Activated CD4-positive, alpha-beta T cell treated with anti-CD3 and anti-CD28 coated beads, Interleukin-2, amount 50 U/mL, for 1 hour (primary cell): ENCODE measurements around the gene ACSF3.

Experiments
- DNase-seq: peaks from one replicate; pipeline ENCODE4 v3.0.0-alpha.2; 2020

Gene ACSF3

GRCh38 chr16:89132194-89133005 is 38.7 kb downstream of the ACSF3 start:
- DNase-seq, result no peak

- DNase-seq, result no peak
Measured at GRCh38 chr16:89133457-89134127, 39.9 kb downstream of the ACSF3 start.

GRCh38 chr16:89134269-89134668 is 40.6 kb downstream of the ACSF3 start:
- DNase-seq, result no peak

GRCh38 chr16:89135166-89135565 is 41.5 kb downstream of the ACSF3 start:
- DNase-seq, result no peak

- no peak for DNase-seq
Measured at GRCh38 chr16:89135971-89136765, 42.5 kb downstream of the ACSF3 start.

- no peak for DNase-seq
Measured at GRCh38 chr16:89136931-89137330, 43.3 kb downstream of the ACSF3 start.

- no peak for DNase-seq
Measured at GRCh38 chr16:89137666-89138512, 44.2 kb downstream of the ACSF3 start.

- no peak for DNase-seq
Measured at GRCh38 chr16:89138513-89138795, 44.8 kb downstream of the ACSF3 start.

GRCh38 chr16:89138843-89139520 is 45.3 kb downstream of the ACSF3 start:
- DNase-seq, result no peak

- DNase-seq, result no peak
Measured at GRCh38 chr16:89139907-89140361, 46.3 kb downstream of the ACSF3 start.

GRCh38 chr16:89140401-89140800 is 46.7 kb downstream of the ACSF3 start:
- no peak for DNase-seq

GRCh38 chr16:89140981-89141883 is 47.6 kb downstream of the ACSF3 start:
- no peak for DNase-seq

GRCh38 chr16:89141884-89142267 is 48.2 kb downstream of the ACSF3 start:
- no peak for DNase-seq

- DNase-seq, result no peak
Measured at GRCh38 chr16:89142474-89143195, 49.0 kb downstream of the ACSF3 start.

- no peak for DNase-seq
Measured at GRCh38 chr16:89143201-89143741, 49.6 kb downstream of the ACSF3 start.

GRCh38 chr16:89143911-89144675 is 50.4 kb downstream of the ACSF3 start:
- DNase-seq, result no peak

- DNase-seq, result no peak
Measured at GRCh38 chr16:89144681-89145080, 51.0 kb downstream of the ACSF3 start.

- no peak for DNase-seq
Measured at GRCh38 chr16:89145406-89146161, 51.9 kb downstream of the ACSF3 start.
